Measurements from ENCODE around the gene TWSG1. TPM values are rescaled to one million over a fixed set of nuclear protein-coding genes. Genes with fewer than 3 reads are reported as not detected.
A peak's percentile ranks its signal among the peaks of the same experiment; 100 is the strongest.

The TWSG1 gene
- total RNA-seq, 3 donors from 2014 or later = 34.4 to 45.9 (median 42.7) TPM

DNA sequence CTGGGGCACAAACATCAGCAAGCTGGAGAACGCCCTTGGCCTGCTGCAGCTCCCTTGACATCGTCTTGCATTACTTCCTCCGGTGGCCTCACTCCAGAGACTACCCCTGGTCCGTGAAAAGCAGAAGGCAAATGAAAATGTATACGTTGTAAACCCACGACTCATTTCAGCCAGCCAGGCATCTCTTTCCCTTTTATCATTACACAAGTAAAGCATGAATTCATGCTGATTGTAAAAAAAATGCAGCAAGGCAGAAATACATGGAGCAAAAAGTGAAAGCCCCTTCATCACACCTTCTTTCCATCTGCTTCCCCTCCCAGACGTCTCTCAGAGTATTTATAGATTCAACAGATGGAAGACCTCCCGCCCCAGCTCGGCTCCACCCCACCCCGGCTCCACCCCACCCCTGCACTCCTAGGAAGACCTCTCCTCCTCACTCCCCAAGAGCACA lies 99.1 kb downstream of the TWSG1 start:
- Histone ChIP-seq H3K27ac (no peak overlapping the region), H3K27me3 (no peaks in the 10 kb centered on the region), H3K4me3 (no peak overlapping the region), H3K4me1 (peaks cover 0 to under 1% of the 10 kb centered on the region in 2 donors), H3K36me3 (no peaks in the 10 kb centered on the region), H3K9me3 (no peaks in the 10 kb centered on the region)
- intact Hi-C loops (cut with DNase I; ENCODE audit: low total_unique reads) = no loop called here
- no peak for TF ChIP-seq POLR2A (IDR thresholded peaks at IDR 0.05)
- TF ChIP-seq CTCF (IDR thresholded peaks at IDR 0.05) = no peak
- TF ChIP-seq POLR2AphosphoS5 (IDR thresholded peaks at IDR 0.05) = no peak
- no peak for DNase-seq (ENCODE audit: low spot score in 2 of 2)

DNA sequence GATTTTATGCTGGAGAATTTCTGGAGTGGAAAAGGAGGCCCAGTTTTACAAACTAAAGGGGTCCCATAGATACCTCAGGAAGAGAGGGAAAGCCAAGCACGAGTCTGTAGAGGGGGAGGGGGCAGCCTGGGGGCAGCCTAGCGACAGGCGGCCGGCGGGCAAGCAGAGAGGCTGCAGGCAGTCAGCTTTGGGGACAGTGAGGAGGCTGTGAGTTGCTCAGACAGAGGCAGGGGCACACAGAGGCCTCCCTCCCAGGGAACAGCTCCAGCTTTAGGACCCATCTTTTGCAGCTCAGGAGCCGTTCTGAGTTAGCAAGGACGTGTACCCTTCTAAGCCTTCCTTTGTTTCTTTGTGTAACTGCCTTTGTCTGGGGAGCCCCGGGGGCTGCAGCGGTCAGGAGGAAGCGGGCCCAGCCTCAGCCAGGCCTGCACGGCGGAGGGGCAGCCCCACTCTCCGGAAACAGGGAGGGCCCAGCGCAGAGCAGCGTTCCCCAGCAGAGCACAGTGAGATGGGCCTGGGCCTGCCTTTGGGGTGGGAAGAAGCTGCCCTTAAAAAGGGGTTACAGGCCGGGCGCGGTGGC lies 99.6 kb downstream of the TWSG1 start:
- no peaks in the 10 kb centered on the region for H3K27me3 ChIP-seq
- no peak overlapping the region for H3K4me3 ChIP-seq
- TF ChIP-seq POLR2AphosphoS5 (IDR thresholded peaks at IDR 0.05) (no peak), POLR2A (IDR thresholded peaks at IDR 0.05) (no peak), CTCF (IDR thresholded peaks at IDR 0.05) (no peak)
- intact Hi-C loops (cut with DNase I; ENCODE audit: low total_unique reads) = no loop called here
- H3K9me3 ChIP-seq = no peaks in the 10 kb centered on the region
- no peak for DNase-seq (ENCODE audit: low spot score in 2 of 2)
- H3K27ac ChIP-seq = no peak overlapping the region
- H3K4me1 ChIP-seq = no peaks in the 10 kb centered on the region
- H3K36me3 ChIP-seq = no peaks in the 10 kb centered on the region

DNA sequence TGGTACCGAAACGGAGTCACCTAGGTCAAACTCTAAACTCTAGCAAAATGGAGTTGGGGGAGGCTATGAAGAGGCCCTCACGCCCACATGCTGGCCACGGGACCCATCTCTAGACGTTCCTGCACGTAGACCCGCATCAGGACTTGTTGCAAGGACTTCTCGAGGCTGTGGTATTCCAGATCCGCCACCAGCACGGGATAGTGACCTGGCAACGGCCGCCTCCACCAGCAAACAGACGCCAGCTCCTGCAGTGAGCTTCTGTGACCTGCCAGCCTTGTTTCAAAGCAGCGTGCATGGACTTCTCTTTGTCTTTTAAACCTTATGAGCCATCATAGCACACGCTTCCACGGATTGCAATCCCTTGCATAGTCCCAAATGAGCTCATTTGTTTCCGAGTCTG lies 100.5 kb downstream of the TWSG1 start:
- TF ChIP-seq POLR2A (IDR thresholded peaks at IDR 0.05) (no peak), CTCF (IDR thresholded peaks at IDR 0.05) (no peak), POLR2AphosphoS5 (IDR thresholded peaks at IDR 0.05) (no peak)

DNA sequence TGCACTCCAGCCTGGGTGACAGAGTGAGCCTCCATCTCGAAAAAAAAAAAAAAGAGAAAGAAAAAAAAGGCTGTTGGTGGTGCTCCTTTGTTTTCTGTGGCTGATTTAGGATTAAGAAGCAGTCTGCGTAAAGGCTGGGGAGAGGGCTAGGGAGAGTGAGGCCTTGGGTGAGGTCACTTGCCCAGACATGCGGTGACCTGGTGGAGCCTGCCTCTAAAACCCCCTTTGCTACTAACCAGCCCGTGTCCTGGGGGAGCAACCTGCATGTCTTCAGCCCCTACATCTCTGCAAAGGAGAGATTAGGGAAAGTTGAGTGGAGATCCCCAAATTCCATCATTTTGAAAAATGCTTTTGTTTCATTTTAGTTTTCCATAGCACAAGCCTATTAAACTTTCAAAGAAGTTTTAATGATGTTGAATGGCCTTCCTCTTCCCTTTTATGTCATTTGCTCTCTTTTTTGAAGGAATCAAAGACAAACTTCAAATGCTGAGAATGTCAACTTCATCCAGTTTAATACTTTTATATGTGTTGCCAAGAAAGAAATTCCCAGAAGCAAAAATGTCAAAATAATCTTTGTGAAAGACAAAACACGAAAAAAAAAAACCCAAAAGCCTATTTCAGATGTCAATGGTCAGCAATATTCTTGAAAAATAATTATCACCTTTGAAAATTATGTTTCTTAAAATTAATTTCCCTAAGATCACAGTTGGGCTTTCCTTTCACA lies 101.8 kb downstream of the TWSG1 start:
- DNase-seq (ENCODE audit: low spot score in 2 of 2) = no peak
- intact Hi-C loops (cut with DNase I; ENCODE audit: low total_unique reads) = no loop called here
- Histone ChIP-seq H3K4me3 (no peak overlapping the region), H3K27ac (peak overlapping the region in 1 of 2 donors; percentile 19), H3K4me1 (no peaks in the 10 kb centered on the region), H3K36me3 (no peaks in the 10 kb centered on the region), H3K9me3 (no peaks in the 10 kb centered on the region), H3K27me3 (no peaks in the 10 kb centered on the region)
- TF ChIP-seq POLR2A (IDR thresholded peaks at IDR 0.05) (no peak), POLR2AphosphoS5 (IDR thresholded peaks at IDR 0.05) (no peak)

More for the DNA sequence above, 100.5 kb downstream of the TWSG1 start:
- no peak for DNase-seq (ENCODE audit: low spot score in 2 of 2)
- Histone ChIP-seq H3K4me1 (no peaks in the 10 kb centered on the region), H3K36me3 (no peaks in the 10 kb centered on the region), H3K27me3 (no peaks in the 10 kb centered on the region), H3K4me3 (no peak overlapping the region), H3K9me3 (no peaks in the 10 kb centered on the region), H3K27ac (no peak overlapping the region)
- intact Hi-C loops (cut with DNase I; ENCODE audit: low total_unique reads) = no loop called here

DNA sequence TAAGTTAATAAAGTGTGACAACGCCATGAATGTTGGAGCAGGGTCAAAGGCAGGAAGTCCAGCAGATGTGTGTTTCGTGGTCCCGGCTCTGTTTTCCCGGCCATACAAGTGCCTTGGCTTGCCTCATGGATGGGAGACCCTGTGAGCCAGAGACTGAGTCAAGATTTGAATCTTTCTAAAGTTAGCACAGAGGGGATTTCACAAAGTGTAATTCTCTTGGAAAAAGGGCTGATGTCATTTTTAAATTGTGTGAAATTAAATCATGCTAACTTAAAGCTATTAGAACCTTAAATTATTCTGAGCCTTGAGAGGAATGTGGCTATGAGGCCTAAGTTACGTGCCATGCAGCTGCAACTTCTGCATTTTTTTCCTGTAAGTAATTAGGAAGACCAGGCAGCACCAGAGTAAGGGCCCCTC lies 102.5 kb downstream of the TWSG1 start:
- H3K9me3 ChIP-seq = no peaks in the 10 kb centered on the region
- intact Hi-C loops (cut with DNase I; ENCODE audit: low total_unique reads) = no loop called here
- peak overlapping the region; percentile 19 to 33 for H3K27ac ChIP-seq
- TF ChIP-seq CTCF (IDR thresholded peaks at IDR 0.05) (no peak), POLR2A (IDR thresholded peaks at IDR 0.05) (no peak), POLR2AphosphoS5 (IDR thresholded peaks at IDR 0.05) (no peak)
- DNase-seq (ENCODE audit: low spot score in 2 of 2) = no peak
- H3K4me1 ChIP-seq = no peaks in the 10 kb centered on the region
- H3K36me3 ChIP-seq = no peaks in the 10 kb centered on the region
- H3K27me3 ChIP-seq = no peaks in the 10 kb centered on the region
- H3K4me3 ChIP-seq = no peak overlapping the region

Data from breast epithelium (tissue), 4 donors.